ENCODE results near the gene NHSL2. TPM values are rescaled to one million over a fixed set of nuclear protein-coding genes. Genes with fewer than 3 reads are reported as not detected.
"Not testable (repeated sequence)": the region's sequence is repeated elsewhere in the genome, so short reads cannot be mapped to it uniquely, and the experiment has no call there.

The NHSL2 gene
- total and polyA plus RNA-seq, 7 donors = 0.30 to 4.4 (median 1.9) TPM

GRCh38 chrX:72165551-72165950 is 254.9 kb downstream of the NHSL2 start:
- intact Hi-C loops (cut with DNase I) = no loop called here
- ATAC-seq (no peak), DNase-seq (no peak)
- 52 to 88% (median 72%) methylated on average over 4 of the region's 4 CpGs for WGBS, 3 donors
- Histone ChIP-seq H3K9me3 (no peaks in the 10 kb centered on the region), H3K27ac (no peak overlapping the region), H3K27me3 (ENCODE audit: insufficient read depth in 3 of 3, low read length in 2 of 3) (peaks cover 0 to 23% (median 0%) of the 10 kb centered on the region in 3 donors), H3K4me1 (no peaks in the 10 kb centered on the region), H3K4me3 (no peak overlapping the region), H3K36me3 (ENCODE audit: insufficient read depth in 1 of 2, low read depth in 1 of 2) (no peaks in the 10 kb centered on the region)
- no peak for TF ChIP-seq CTCF (IDR thresholded peaks at IDR 0.05)

GRCh38 chrX:72169008-72169728 is 258.5 kb downstream of the NHSL2 start:
- H3K27me3 ChIP-seq (ENCODE audit: insufficient read depth in 3 of 3, low read length in 2 of 3) = peaks cover 0 to 15% (median 0%) of the 10 kb centered on the region in 3 donors
- H3K4me3 ChIP-seq = peak overlapping the region; percentile 12
- no peaks in the 10 kb centered on the region for H3K4me1 ChIP-seq
- ATAC-seq (no peak), DNase-seq (no peak)
- H3K9me3 ChIP-seq = no peaks in the 10 kb centered on the region
- H3K27ac ChIP-seq = no peak overlapping the region
- H3K36me3 ChIP-seq (ENCODE audit: insufficient read depth in 1 of 2, low read depth in 1 of 2) = no peaks in the 10 kb centered on the region
- 51 to 54% (median 51%) methylated on average over 6 of the region's 6 CpGs for WGBS, 3 donors
- no peak for TF ChIP-seq CTCF (IDR thresholded peaks at IDR 0.05)
- intact Hi-C loops (cut with DNase I) = no loop called here

- DNase-seq; H3K4me3 ChIP-seq; H3K9me3 ChIP-seq; H3K27me3 ChIP-seq (ENCODE audit: insufficient read depth in 3 of 3, low read length in 2 of 3); H3K27ac ChIP-seq; ATAC-seq; intact Hi-C loops (cut with DNase I); H3K4me1 ChIP-seq; H3K36me3 ChIP-seq (ENCODE audit: insufficient read depth in 1 of 2, low read depth in 1 of 2): not testable (repeated sequence)
- 89 to 100% (median 100%) methylated on average over 1 to 3 of the region's 5 CpGs for WGBS, 3 donors
Measured at GRCh38 chrX:72176289-72176688, 265.6 kb downstream of the NHSL2 start.

GRCh38 chrX:72176981-72177380 is 266.3 kb downstream of the NHSL2 start:
- Histone ChIP-seq H3K36me3 (ENCODE audit: insufficient read depth in 1 of 2, low read depth in 1 of 2) (no peaks in the 10 kb centered on the region), H3K4me3 (no peak overlapping the region), H3K27me3 (ENCODE audit: insufficient read depth in 3 of 3, low read length in 2 of 3) (peaks cover 0 to 8% (median 0%) of the 10 kb centered on the region in 3 donors), H3K9me3 (no peaks in the 10 kb centered on the region), H3K4me1 (peaks cover 4% of the 10 kb centered on the region), H3K27ac (no peak overlapping the region)
- no peak for TF ChIP-seq CTCF (IDR thresholded peaks at IDR 0.05)
- intact Hi-C loops (cut with DNase I) = no loop called here
- WGBS, 3 donors = 46 to 50% (median 47%) methylated on average over 2 of the region's 2 CpGs
- ATAC-seq = no peak
- DNase-seq = no peak

- H3K9me3 ChIP-seq = no peaks in the 10 kb centered on the region
- H3K4me1 ChIP-seq = peaks cover 13% of the 10 kb centered on the region
- peak overlapping the region; percentile 72 for H3K4me3 ChIP-seq
- no peaks in the 10 kb centered on the region for H3K36me3 ChIP-seq (ENCODE audit: insufficient read depth in 1 of 2, low read depth in 1 of 2)
- intact Hi-C loops (cut with DNase I) = no loop called here
- no peak for TF ChIP-seq CTCF (IDR thresholded peaks at IDR 0.05)
- H3K27ac ChIP-seq = peak overlapping the region; percentile 62
- 11 to 48% (median 24%) methylated on average over 1 of the region's 1 CpG for WGBS, 3 donors
- ATAC-seq (no peak), DNase-seq (no peak)
- peaks cover 0 to 26% (median 0%) of the 10 kb centered on the region in 3 donors for H3K27me3 ChIP-seq (ENCODE audit: insufficient read depth in 3 of 3, low read length in 2 of 3)
Measured at GRCh38 chrX:72180539-72180938, 269.9 kb downstream of the NHSL2 start.
